Brain microvascular endothelial cell (primary cell): ENCODE results near the gene PPP1R1A.

ENCODE experiments used
- DNase-seq: peaks from one replicate; pipeline ENCODE4 v3.0.0-alpha.2; 2020
- H3K27ac ChIP-seq: fragments of 250-450 bp; sonication (Bioruptor Pico); 2 replicates; pipeline ENCODE4 v1.5.1; 2020; ENCODE audit warnings: mild to moderate bottlenecking, moderate library complexity
- H3K27me3 ChIP-seq: fragments of 250-450 bp; sonication (Bioruptor Pico); replicated peaks from 2 replicates; pipeline ENCODE4 v1.5.1; 2020; ENCODE audit warnings: mild to moderate bottlenecking
- H3K36me3 ChIP-seq: fragments of 250-450 bp; sonication (Bioruptor Pico); replicated peaks from 2 replicates; pipeline ENCODE4 v1.5.1; 2020; ENCODE audit warnings: mild to moderate bottlenecking
- H3K4me3 ChIP-seq: 2 replicates; pipeline ENCODE4 v1.5.1; 2011; ENCODE audit warnings: low read depth, mild to moderate bottlenecking, control low read depth, low read length, moderate library complexity
- in situ Hi-C: cut with HindIII; loops from 2 replicates; pipeline ENCODE4 v1.10.0; 2017; ENCODE audit warnings: low sequenced_read_pairs, low pct_ligation_motif_present
- TF ChIP-seq, protein P1 (sequence below): IDR thresholded peaks from 2 replicates; pipeline ENCODE4 v1.5.1; 2011; ENCODE audit warnings: low read depth, mild to moderate bottlenecking, moderate library complexity, low read length, control low read depth, inconsistent platforms; ENCODE audit errors: missing control alignments

PPP1R1A gene

GRCh38 chr12:54592316-54592715 is 3.9 kb upstream of the PPP1R1A start:
- TF ChIP-seq, protein P1, sequence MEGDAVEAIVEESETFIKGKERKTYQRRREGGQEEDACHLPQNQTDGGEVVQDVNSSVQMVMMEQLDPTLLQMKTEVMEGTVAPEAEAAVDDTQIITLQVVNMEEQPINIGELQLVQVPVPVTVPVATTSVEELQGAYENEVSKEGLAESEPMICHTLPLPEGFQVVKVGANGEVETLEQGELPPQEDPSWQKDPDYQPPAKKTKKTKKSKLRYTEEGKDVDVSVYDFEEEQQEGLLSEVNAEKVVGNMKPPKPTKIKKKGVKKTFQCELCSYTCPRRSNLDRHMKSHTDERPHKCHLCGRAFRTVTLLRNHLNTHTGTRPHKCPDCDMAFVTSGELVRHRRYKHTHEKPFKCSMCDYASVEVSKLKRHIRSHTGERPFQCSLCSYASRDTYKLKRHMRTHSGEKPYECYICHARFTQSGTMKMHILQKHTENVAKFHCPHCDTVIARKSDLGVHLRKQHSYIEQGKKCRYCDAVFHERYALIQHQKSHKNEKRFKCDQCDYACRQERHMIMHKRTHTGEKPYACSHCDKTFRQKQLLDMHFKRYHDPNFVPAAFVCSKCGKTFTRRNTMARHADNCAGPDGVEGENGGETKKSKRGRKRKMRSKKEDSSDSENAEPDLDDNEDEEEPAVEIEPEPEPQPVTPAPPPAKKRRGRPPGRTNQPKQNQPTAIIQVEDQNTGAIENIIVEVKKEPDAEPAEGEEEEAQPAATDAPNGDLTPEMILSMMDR, result no peak
- no peak for DNase-seq
- no peaks in the 10 kb centered on the region for H3K36me3 ChIP-seq
- H3K27ac ChIP-seq, result no peak overlapping the region
- no peak overlapping the region for H3K4me3 ChIP-seq
- H3K27me3 ChIP-seq, result peaks cover 31% of the 10 kb centered on the region
- in situ Hi-C loops, result no loop called here

DNA sequence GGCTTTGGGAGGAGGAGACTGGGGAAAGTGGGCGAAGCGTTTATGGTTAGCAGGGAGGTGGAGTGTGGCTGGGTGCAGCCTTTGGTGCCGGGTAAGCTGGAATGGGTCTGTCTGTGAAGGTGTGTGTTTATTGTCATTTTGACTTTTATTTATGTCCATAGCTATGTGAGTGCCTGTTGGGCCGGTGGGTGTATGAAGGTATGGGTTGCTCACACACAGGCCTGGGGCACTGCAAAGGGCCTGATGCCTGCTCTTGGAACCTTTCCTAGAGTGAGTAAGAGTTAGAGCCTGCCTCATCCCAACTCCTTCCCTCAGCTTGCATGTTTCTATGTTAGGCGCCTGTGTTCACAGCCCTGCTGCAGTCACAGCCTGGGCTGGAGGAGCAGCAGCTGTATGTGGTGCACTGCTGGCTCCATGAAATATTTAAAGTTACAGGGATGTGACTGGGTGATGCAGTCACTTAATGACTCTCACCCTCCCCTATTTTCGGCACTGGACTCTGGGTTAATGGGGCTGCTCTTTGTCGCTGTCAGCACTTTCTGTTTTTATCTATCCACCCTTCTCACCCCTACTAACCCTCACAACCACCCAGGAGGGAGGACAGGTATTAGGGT is 2.6 kb upstream of the PPP1R1A start:
- in situ Hi-C loops, result no loop called here
- TF ChIP-seq, protein P1, result no peak
- Histone ChIP-seq H3K27ac (no peak overlapping the region), H3K36me3 (no peaks in the 10 kb centered on the region), H3K27me3 (peaks cover 40% of the 10 kb centered on the region), H3K4me3 (no peak overlapping the region)
- DNase-seq, result no peak

DNA sequence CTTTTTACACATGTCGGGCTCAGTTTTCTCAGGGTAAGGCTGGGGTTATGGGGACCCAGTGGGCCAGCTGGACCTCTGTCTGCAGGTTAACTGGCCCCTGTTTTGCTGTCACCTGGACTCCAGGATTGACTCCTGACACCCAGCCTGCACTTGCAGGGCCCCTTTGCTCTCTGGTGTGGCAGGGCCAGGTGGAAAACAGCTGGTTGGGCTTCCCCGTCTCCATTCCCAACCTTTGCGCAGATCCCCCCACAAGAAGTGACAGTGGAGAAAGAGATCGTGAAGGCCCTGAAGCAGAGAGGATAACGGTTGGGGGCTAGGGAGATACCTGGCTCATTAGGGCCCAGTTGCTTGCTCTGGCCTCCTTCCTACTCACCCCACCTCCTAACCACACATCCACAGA is 1.5 kb upstream of the PPP1R1A start:
- TF ChIP-seq, protein P1, result no peak
- Histone ChIP-seq H3K27me3 (peaks cover 42% of the 10 kb centered on the region), H3K27ac (no peak overlapping the region), H3K36me3 (no peaks in the 10 kb centered on the region), H3K4me3 (no peak overlapping the region)
- no peak for DNase-seq
- in situ Hi-C loops, result no loop called here

DNA sequence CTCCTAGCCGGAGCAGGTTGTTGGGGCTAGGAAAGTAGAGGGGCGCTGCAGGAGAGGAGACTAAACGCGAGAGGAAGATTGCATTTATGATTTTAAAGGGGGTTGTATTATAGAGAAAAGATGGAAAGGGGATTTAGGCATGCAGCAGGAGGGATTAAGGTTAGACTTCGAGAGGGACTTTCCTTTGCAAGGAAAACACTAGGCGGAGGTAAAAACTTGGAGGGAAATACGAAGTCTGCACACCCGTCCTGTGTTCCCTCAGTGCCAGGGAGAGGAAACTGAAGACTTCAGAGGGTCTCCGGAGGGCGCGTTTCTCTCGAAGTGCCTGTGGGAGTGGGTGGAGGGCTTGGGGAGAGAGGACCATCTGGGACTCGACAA is 420 bp upstream of the PPP1R1A start:
- in situ Hi-C loops, result no loop called here
- Histone ChIP-seq H3K27me3 (peaks cover 42% of the 10 kb centered on the region), H3K4me3 (no peak overlapping the region), H3K27ac (no peak overlapping the region), H3K36me3 (no peaks in the 10 kb centered on the region)
- TF ChIP-seq, protein P1, result no peak
- DNase-seq, result no peak

DNA sequence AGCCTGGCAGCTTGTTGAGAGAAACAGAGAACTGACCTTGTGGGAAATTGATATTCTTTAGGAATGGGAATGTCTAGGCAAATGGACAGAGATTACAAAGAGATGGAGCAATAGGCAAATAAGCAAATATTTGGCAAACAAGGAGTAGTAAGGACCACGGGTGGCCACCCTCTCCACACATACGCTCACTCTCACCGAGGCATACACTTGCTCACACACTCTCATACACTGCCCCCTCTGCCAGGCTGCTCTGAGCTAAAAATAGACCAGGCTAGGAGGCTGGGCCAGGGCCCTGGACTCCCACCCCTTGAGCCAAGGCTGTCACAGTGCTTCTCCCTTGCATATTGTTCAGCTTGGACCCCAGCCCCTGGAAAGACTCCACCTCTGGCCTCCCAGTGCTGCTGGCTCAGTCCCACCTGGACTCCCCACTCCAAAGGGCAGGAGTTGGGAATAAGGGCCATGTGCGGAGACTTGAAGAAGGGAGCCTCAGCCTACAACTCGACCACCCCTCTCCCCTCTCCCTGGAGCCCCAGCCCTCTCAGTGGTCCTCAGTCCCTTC is 1.1 kb downstream of the PPP1R1A start:
- peaks cover 42% of the 10 kb centered on the region for H3K27me3 ChIP-seq
- H3K27ac ChIP-seq, result no peak overlapping the region
- H3K4me3 ChIP-seq, result no peak overlapping the region
- in situ Hi-C loops, result no loop called here
- H3K36me3 ChIP-seq, result no peaks in the 10 kb centered on the region
- TF ChIP-seq, protein P1, result no peak
- no peak for DNase-seq

- peaks cover 42% of the 10 kb centered on the region for H3K27me3 ChIP-seq
- TF ChIP-seq, protein P1, result no peak
Observed at GRCh38 chr12:54586620-54587019, 1.8 kb downstream of the PPP1R1A start.

More at GRCh38 chr12:54586620-54587019, 1.8 kb downstream of the PPP1R1A start:
- H3K27ac ChIP-seq, result no peak overlapping the region
- H3K4me3 ChIP-seq, result no peak overlapping the region
- in situ Hi-C loops, result no loop called here
- H3K36me3 ChIP-seq, result no peaks in the 10 kb centered on the region
- DNase-seq, result no peak
